Testis (tissue), 5 donors: ENCODE results near the gene OTOF. TPM values are rescaled to one million over a fixed set of nuclear protein-coding genes. Genes with fewer than 3 reads are reported as not detected.

ENCODE experiments used
- DNase-seq: peaks from one replicate; pipeline ENCODE4 v3.0.0-alpha.2; 2019
- H3K27ac ChIP-seq, 2 donors: fragments of 200-600 bp; sonication (generic); one replicate each; pipeline ENCODE4 v1.5.1; 2019
- H3K27me3 ChIP-seq: fragments of 200-600 bp; sonication (generic); one replicate; pipeline ENCODE4 v1.5.1; 2019
- H3K36me3 ChIP-seq: fragments of 200-600 bp; sonication (generic); one replicate; pipeline ENCODE4 v1.5.1; 2017; ENCODE audit warnings: low read depth; ENCODE audit errors: missing control alignments
- H3K4me1 ChIP-seq: fragments of 200-600 bp; sonication (generic); one replicate; pipeline ENCODE4 v1.5.1; 2019
- H3K4me3 ChIP-seq, 2 donors: fragments of 200-600 bp; sonication (generic); one replicate each; pipeline ENCODE4 v1.5.1; 2017 to 2019
- H3K9me3 ChIP-seq: fragments of 200-600 bp; sonication (generic); one replicate; pipeline ENCODE4 v1.5.1; 2017
- POLR2A ChIP-seq: fragments of 450-650 bp; IDR thresholded peaks from one replicate; pipeline ENCODE4 v1.6.1; 2017; ENCODE audit warnings: antibody characterized with exemption, mild to moderate bottlenecking, moderate library complexity
- WGBS, 2 donors: methylation state at CpG; one replicate each; pipeline ENCODE4 v1.1.5; 2018; 5-methylcytosine and 5-hydroxymethylcytosine counted together
- intact Hi-C: fragments of 100-400 bp; cut with DNase I; formaldehyde crosslinking; loops from one replicate; pipeline ENCODE4 v1.15.1; 2023; ENCODE audit warnings: low total_unique reads
- long read RNA-seq, 2 donors: transcript quantifications; one replicate each; lab custom pipeline, GENCODE V29; 2026
- polyA plus RNA-seq: library from polyadenylated mRNA; stranded (reverse); fragments of 350-450 nt; fragmentation: Illumina TruSeq; extraction: RNeasy Lipid Tissue Mini Kit (QIAGEN cat#74804); gene quantifications from one replicate; pipeline ENCODE4 v1.2.3, GENCODE V29; 2014; ENCODE audit warnings: low read depth, low replicate concordance; ENCODE audit not compliant: insufficient read depth
- total RNA-seq, 2 donors: library from RNA; depleted of rRNA; stranded (reverse); fragments of >200 nt; gene quantifications; one replicate each; pipeline ENCODE4 v1.2.3, GENCODE V29; 2016
- TF ChIP-seq, protein P1 (sequence below), 3 experiments: fragments of 450-650 bp in 2 of 3; fragments of 200-600 bp in 1 of 3; sonication (generic) in 1 of 3; IDR thresholded peaks; one replicate each; pipeline ENCODE4 v1.5.1; 2016 to 2019; ENCODE audit warnings: antibody characterized with exemption in 3 of 3, mild to moderate bottlenecking in 2 of 3, moderate library complexity in 1 of 3

Gene OTOF
- total RNA-seq (1 to 10 TPM; 1.7 to 2.2 TPM), polyA plus RNA-seq (1.6 TPM)
- long read RNA-seq, donor 1: 0 reads
- long read RNA-seq, donor 2: 0 reads

DNA sequence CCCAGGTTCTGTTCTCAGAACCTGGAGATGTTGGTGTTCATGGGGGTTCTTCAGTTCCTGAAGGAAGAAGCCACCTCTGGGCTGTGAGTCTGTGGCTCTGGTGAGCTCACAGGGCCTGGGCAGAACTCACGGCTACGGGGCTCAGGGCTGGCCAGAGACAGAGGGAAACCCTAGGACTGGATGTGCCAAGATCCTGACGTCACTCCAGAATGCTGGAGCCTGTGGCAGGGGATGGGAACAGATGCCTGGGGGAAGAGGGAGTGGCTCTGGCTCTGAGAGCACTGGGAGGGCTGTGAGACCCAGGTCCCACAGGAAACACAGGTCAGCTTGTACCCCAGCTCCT lies at the start of gene OTOF:
Gene OTOF (minus strand): TSS at position 214 of the 343 bp plus-strand sequence.
- Histone ChIP-seq H3K4me1 (peaks cover 6% of the 10 kb centered on the region), H3K4me3 (no peak within 1 kb of the TSS), H3K9me3 (no peaks in the 10 kb centered on the region), H3K27ac (no peak within 1 kb of the TSS), H3K27me3 (no peaks in the 10 kb centered on the region), H3K36me3 (no peaks in the 10 kb centered on the region)
- no peak for TF ChIP-seq POLR2A
- TF ChIP-seq, protein P1, sequence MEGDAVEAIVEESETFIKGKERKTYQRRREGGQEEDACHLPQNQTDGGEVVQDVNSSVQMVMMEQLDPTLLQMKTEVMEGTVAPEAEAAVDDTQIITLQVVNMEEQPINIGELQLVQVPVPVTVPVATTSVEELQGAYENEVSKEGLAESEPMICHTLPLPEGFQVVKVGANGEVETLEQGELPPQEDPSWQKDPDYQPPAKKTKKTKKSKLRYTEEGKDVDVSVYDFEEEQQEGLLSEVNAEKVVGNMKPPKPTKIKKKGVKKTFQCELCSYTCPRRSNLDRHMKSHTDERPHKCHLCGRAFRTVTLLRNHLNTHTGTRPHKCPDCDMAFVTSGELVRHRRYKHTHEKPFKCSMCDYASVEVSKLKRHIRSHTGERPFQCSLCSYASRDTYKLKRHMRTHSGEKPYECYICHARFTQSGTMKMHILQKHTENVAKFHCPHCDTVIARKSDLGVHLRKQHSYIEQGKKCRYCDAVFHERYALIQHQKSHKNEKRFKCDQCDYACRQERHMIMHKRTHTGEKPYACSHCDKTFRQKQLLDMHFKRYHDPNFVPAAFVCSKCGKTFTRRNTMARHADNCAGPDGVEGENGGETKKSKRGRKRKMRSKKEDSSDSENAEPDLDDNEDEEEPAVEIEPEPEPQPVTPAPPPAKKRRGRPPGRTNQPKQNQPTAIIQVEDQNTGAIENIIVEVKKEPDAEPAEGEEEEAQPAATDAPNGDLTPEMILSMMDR (IDR thresholded peaks at IDR 0.05): no peak
- peak; percentile 55 for DNase-seq
- intact Hi-C loops: no loop called here
- 23% methylated on average over 3 of the region's 3 CpGs; no CpG with 5 or more reads in 1 of the 2 donors for WGBS, 2 donors

DNA sequence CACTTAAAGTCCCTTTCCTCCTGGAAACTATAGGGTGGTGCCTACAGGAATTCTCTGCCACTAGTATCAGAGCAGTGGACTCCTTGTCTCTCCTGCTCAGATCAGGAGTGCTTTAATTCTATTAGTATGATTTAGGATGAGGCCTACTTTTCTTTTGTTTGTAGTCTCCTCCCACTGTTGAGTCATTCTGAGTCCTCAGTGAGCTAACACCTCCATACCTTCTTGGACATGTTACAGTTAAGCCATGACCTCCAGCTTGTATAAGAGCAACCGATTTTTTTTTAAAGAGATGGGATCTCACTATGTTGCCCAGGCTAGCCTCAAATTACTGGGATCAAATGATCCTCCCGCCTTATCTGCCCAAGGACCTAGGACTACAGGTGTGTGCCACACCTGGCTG lies 48.7 kb upstream of the OTOF start:
- intact Hi-C loops: no loop called here
- no peaks in the 10 kb centered on the region for H3K27me3 ChIP-seq
- no peaks in the 10 kb centered on the region for H3K9me3 ChIP-seq
- H3K4me1 ChIP-seq: no peaks in the 10 kb centered on the region
- no peak overlapping the region for H3K4me3 ChIP-seq
- H3K36me3 ChIP-seq: no peaks in the 10 kb centered on the region
- TF ChIP-seq POLR2A: no peak
- TF ChIP-seq, protein P1 (IDR thresholded peaks at IDR 0.05): no peak
- 85 to 95% methylated on average over 2 of the region's 2 CpGs for WGBS, 2 donors
- DNase-seq: no peak
- H3K27ac ChIP-seq: no peak overlapping the region

DNA sequence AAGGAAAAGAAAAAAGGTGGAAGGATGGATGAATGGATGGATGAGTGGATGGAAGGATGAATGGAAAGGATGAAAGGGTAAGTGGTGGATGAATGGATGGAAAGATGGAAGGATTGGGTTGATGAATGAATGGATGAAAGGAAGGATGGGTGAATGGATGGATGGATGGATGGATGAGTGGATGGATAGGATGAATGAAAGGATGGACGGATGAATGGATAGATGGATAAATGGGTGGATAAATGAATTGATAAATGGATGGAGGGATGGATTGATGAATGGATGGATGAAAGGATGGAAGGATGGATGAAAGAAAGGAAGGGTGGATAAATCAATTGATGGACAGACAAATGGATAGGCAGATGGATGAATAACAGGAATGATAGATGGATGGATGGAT lies 48.2 kb upstream of the OTOF start:
- no peaks in the 10 kb centered on the region for H3K27me3 ChIP-seq
- H3K9me3 ChIP-seq: no peaks in the 10 kb centered on the region
- H3K4me1 ChIP-seq: no peaks in the 10 kb centered on the region
- intact Hi-C loops: no loop called here
- TF ChIP-seq, protein P1 (IDR thresholded peaks at IDR 0.05): no peak
- TF ChIP-seq POLR2A: no peak
- no peak overlapping the region for H3K4me3 ChIP-seq
- H3K36me3 ChIP-seq: no peaks in the 10 kb centered on the region
- 89 to 90% methylated on average over 1 of the region's 1 CpG for WGBS, 2 donors
- H3K27ac ChIP-seq: no peak overlapping the region
- no peak for DNase-seq

DNA sequence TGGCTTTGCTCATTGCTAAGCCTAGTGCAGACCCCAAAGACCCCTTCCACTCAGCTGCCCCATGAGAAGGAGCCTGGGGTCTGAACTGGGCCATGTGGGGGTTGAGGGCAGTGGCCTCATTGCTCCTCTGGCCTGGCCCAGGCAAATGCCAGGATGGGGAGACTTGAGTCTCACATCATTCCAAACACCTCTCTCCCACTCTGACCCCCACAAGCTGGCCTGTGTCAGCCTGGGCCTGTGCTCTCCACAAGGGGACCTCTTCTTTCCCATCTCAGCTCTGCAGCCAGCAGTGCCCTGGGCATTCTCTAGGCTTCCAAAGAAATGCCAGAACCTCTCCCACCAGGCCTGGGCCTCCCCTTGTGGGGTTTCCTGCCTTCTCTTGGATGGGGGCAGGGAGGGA lies 45.8 kb upstream of the OTOF start:
- Histone ChIP-seq H3K27ac (no peak overlapping the region), H3K4me1 (no peaks in the 10 kb centered on the region), H3K4me3 (no peak overlapping the region), H3K9me3 (no peaks in the 10 kb centered on the region), H3K36me3 (no peaks in the 10 kb centered on the region), H3K27me3 (no peaks in the 10 kb centered on the region)
- TF ChIP-seq, protein P1 (IDR thresholded peaks at IDR 0.05): no peak
- no peak for TF ChIP-seq POLR2A
- no peak for DNase-seq
- intact Hi-C loops: no loop called here

DNA sequence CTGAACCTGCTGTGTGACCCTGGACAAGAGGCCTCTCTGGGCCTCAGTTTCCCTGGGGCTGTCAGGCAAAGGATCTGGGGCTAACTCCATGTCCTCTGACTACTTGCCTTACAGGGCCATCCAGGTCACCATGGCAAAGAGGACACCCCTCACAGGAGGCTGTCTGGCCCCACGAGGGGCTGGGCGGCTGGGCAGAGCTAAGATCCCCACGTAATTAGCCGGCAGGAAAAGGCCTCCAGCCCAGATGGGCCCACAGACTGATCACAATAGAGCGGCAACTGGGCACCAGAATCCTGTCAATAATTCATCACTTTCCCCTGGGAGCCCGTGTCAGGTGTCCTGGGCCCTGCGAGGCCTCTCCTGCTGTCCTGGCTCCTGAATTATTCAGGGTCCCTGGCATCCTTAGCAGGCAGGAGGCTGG lies 44.8 kb upstream of the OTOF start:
- WGBS, 2 donors: 97% methylated on average over 7 of the region's 7 CpGs; no CpG with 5 or more reads in 1 of the 2 donors
- TF ChIP-seq POLR2A: no peak
- TF ChIP-seq, protein P1 (IDR thresholded peaks at IDR 0.05): no peak
- Histone ChIP-seq H3K27me3 (no peaks in the 10 kb centered on the region), H3K4me3 (no peak overlapping the region), H3K27ac (no peak overlapping the region), H3K9me3 (no peaks in the 10 kb centered on the region), H3K36me3 (no peaks in the 10 kb centered on the region), H3K4me1 (no peaks in the 10 kb centered on the region)
- intact Hi-C loops: no loop called here
- no peak for DNase-seq
